Nucleus accumbens (tissue), 56 donors: ENCODE measurements around the gene C16orf95.

Experiments used
- DNase-seq, 56 donors: peaks; one replicate each; lab custom pipeline; 2025; lab: John Stamatoyannopoulos, UW

C16orf95 gene

DNA sequence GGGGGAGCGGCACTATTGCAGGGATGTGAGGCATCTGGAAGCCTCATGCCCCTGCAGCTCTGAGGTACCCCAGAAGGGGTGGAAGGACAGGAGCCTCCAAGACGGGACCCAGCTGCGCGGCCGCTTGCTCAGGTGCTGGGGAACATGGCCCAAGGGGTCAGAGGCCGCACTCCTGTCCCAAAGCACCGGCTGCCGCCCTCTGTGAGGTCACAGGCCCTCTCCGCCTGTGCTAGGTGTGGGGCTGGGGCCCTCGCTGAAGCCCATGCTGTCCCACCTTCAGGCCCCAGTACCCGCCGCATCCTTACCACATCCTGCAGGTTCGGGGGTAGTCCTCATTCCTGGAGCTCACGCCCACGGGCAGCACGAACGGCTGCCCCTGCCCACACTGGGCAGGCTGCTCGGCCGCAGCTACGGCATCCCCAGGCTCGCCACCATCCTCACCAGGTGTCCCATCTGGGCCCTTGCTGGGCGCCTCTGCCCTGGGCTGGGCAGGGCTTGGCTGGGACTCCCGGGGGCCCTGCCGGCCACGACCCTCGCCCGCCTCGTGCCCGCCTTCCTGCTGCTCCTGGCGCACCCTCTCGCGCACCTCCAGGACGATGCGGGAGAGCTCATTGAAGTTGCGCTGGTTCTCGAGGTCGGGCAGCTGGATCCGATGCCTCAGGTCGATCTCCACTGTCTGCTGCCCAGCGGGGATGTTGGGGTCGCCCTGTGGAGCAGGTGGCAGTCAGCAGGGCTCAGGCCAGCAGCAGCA is 16.6 kb upstream of the C16orf95 start:
- DNase-seq = no peak

GRCh38 chr16:87333101-87333500 is 15.9 kb upstream of the C16orf95 start:
- peak in 46 of 56 donors; percentile 10 to 78 (median 47) for DNase-seq

- DNase-seq = no peak
Measured at GRCh38 chr16:87332150-87332549, 15.0 kb upstream of the C16orf95 start.

- no peak for DNase-seq
Measured at GRCh38 chr16:87331241-87331801, 14.1 kb upstream of the C16orf95 start.

- no peak for DNase-seq
Measured at GRCh38 chr16:87330646-87331045, 13.5 kb upstream of the C16orf95 start.

GRCh38 chr16:87330257-87330624 is 13.0 kb upstream of the C16orf95 start:
- DNase-seq = no peak

DNA sequence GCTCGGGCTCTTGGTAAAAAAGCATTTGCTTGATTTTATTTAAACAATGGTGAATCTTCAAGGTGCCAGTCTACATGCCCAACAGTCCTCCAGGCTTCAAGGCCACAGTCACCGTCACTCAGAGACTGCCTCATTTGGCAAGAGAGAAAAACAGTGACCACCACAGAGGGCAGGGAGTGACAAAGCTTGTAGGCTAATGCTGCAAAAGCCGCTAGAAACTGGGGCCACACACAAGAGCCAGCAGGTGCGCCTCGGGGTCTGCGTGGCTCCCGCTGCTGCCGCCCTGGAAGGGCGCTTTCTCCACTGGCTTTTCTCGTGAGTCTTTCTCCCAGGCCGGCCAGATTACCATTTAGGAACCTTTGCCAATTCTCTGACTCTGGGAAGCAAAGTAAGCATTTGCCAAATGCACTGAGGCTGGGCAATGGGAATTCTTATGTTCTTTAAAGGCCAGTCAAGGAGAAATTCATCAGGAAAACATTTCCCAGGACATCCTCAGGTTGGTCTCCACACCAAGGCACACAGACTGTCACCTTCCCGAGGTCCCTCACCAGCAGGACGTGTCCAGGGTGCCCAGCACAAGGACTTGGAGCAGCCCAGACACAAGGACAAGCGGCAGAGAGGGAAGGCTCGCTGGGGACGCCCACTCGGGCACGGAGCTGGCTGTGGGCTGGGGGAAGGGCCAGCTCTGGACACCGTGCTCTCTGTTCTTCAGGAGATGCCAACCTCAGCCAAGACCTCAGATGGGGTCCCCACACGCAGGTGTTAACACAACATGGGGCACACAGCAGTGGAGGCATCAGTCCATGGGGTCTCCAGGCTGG is 12.5 kb upstream of the C16orf95 start:
- no peak for DNase-seq

- no peak for DNase-seq
Measured at GRCh38 chr16:87328846-87329245, 11.7 kb upstream of the C16orf95 start.

DNA sequence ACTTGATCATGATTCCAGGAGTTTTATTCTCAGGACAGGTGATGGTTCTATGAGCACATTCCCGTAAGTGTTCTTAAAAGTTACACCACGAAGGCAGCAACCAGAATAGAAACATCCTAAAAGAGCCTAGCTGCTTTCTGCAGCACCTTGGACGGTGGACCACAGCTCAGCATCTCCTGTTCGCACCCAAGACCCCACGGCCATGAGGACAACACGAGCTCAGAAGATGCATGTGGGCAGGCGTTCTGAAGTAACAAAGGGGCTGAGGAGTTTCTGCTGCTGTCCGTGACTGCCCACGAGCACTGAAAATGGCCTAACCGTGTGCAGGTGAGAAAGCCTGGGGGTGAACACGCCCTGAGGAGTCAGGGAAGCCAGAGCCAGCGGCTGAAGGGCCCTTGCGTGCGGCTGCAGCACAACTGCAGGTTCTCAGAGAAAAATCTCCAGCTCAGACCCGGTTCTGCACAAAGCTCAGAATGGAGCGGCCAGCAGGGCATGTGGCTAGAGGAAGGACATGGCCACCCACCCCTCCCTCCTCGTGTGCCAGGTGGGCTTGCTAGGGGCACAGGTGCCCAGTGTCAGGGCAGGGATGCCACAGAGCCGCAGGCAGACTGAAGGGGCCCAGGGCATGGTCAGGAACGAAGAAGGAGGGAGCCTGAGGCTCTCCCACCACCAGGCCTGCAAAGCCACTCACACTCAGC is 10.8 kb upstream of the C16orf95 start:
- DNase-seq = no peak

DNA sequence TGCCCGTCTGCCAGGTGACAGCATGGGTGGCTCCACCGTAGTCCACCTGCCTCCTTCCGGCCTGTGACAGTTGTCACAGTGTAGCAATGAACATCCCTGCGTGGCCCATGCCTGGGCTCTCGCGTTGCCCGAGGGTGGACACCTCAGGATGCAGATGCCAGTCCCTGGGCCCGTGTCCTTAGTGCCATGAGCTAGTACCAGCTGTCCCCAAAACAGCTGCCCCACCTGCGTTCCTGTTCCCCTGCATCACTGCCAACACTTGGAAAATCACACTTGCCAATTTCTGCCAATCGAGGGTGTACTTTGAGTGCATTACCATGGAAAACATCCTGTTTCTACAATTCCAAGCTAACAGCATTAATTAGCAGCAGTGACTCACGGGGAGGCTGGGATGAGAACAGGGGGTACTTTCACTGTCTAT is 9.0 kb upstream of the C16orf95 start:
- peak in 3 of 56 donors; percentile 16 to 37 (median 16) for DNase-seq

DNA sequence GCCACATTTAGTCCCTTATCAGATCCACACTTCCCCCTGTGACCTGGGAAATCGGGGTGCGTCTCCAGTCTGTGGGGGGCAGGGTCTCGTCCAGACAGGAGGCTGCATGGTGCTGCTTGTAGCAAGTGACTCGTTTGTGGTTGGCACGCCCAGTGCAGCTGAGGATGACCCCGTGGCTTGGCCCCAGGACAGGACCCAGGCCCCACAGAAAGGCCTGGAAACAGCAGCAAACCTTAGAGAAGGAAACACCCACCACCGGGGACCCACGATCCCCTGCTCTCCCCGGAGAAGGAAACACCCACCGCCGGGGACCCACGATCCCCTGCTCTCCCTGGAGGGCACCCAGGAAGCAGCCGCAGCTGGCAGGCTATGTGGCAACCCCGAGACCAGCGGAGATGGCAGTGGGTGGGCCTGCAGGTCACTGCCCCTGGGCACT is 8.2 kb upstream of the C16orf95 start:
- DNase-seq = no peak

DNA sequence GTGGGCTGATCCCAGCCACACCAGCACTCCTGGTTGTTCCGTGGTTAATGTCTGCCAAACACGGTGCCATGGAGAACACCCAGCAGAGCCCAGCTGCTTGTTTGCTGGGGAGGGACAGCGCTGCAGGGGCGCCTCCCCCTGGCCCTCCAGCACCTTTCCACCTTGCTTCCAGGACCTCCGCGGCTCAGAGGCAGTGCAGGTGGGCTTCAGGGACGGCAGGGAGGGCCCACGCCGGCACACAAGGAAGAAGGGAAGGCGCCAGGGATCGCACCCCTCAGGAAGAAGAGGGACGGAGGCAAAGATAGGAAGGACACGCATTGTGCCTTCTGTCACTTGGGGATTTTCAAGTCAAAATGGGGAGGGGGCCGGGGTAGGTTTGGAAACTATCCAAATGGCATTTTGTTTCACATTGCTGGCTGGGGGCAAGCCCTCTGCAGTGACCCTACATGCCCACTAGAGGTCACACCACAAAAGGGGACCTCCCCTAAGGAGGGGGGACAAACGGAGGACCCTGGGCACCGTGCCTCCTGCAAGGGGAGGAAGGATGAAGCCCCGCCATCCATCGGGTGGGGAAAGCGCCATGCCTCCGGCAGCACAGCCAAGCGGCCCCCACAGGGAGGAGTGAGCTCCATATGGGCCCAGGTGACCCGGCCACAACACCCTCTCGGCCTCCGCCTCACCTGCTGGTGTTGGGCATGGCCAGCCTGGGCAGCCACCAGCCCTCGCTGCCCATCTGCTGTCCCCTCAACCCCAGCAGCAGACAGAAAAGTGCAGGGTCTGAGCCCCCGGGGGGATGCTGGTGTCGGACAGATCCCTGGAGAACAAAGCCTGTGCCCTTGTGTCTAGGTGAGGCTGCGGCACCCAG is 7.5 kb upstream of the C16orf95 start:
- peak in 21 of 56 donors; percentile 5 to 54 (median 22) for DNase-seq

GRCh38 chr16:87323727-87324410 is 6.7 kb upstream of the C16orf95 start:
- no peak for DNase-seq

GRCh38 chr16:87322833-87323726 is 5.9 kb upstream of the C16orf95 start:
- no peak for DNase-seq

DNA sequence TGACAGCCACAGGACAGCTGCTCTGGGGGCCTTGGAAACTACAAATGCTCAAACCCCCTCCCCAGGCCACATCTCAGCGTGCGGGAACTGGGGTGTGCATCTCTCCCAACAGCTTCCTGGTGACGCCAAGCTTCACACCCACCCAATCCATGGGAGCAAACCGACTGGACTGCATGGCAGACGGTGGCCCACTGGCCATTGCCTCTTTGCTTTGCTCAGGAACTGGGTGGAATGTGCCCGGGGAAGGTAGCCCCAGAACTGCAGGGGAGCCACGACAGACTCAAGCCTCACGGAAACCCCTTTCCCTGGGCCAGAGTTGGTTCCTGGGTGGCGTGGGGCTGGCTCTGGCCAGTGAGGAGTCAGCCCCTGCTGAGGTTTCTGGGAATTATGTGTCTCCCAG is 5.2 kb upstream of the C16orf95 start:
- DNase-seq = no peak

- no peak for DNase-seq
Measured at GRCh38 chr16:87321336-87322107, 4.3 kb upstream of the C16orf95 start.

- no peak for DNase-seq
Measured at GRCh38 chr16:87320510-87321227, 3.5 kb upstream of the C16orf95 start.
